Measurements from ENCODE around the gene MEF2D. TPM values are rescaled to one million over a fixed set of nuclear protein-coding genes. Genes with fewer than 3 reads are reported as not detected.

Gene MEF2D
- total RNA-seq, 1 donor from 2014 or later, result 51.0 TPM

DNA sequence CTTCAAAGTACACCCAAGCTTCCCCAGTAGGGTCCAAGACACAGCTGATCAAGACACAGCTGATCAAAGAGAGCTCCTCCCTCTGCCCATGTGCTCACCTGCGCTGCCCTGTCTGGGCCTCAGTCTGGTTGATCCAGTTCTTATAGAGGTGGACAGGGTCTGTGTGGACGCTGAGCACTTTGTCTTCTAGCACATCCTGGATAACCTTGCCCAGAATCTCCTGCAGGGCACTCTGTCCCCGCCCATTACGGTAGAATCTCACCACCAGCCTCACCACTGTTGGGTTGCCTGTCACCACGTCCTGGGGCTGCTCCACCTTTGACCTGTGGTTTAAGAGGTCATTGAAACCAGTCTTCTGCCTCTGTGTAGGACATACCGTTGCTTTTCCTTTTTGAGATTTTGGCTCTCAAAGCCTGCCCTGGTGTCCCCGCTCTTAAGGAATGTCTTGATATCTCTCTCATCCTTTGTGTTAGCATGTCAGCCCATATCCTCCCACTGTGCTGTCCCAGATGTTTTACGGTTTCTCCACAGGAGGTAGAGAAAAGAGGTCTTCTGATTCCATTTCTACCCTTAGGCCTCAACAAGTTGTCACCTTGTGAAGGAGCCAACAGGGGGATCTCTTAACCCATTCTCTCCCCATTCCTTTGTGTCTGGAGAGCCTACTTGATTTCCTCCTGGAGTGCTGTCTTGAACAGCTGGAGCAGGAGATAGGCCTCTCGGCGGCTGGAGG is 38.3 kb upstream of the MEF2D start:
- TF ChIP-seq CTCF (IDR thresholded peaks at IDR 0.05), result no peak
- Histone ChIP-seq H3K27me3 (ENCODE audit: low read depth) (no peaks in the 10 kb centered on the region), H3K36me3 (no peaks in the 10 kb centered on the region), H3K9me3 (no peaks in the 10 kb centered on the region), H3K4me3 (no peak overlapping the region), H3K27ac (no peak overlapping the region), H3K4me1 (no peaks in the 10 kb centered on the region)
- ATAC-seq, result no peak
- intact Hi-C loops (cut with DNase I), result no loop called here
- DNase-seq, result no peak

- Histone ChIP-seq H3K36me3 (no peaks in the 10 kb centered on the region), H3K27ac (no peak overlapping the region), H3K27me3 (ENCODE audit: low read depth) (no peaks in the 10 kb centered on the region), H3K4me1 (no peaks in the 10 kb centered on the region), H3K9me3 (no peaks in the 10 kb centered on the region), H3K4me3 (no peak overlapping the region)
- intact Hi-C loops (cut with DNase I), result no loop called here
- TF ChIP-seq CTCF (IDR thresholded peaks at IDR 0.05), result no peak
- ATAC-seq, result no peak
- no peak for DNase-seq
These were observed 36.5 kb upstream of the MEF2D start for GRCh38 chr1:156537027-156537426.

- intact Hi-C loops (cut with DNase I), result no loop called here
- no peaks in the 10 kb centered on the region for H3K4me1 ChIP-seq
- DNase-seq (no peak), ATAC-seq (no peak)
- no peaks in the 10 kb centered on the region for H3K36me3 ChIP-seq
- no peaks in the 10 kb centered on the region for H3K9me3 ChIP-seq
- no peak overlapping the region for H3K27ac ChIP-seq
- no peak for TF ChIP-seq CTCF (IDR thresholded peaks at IDR 0.05)
- no peaks in the 10 kb centered on the region for H3K27me3 ChIP-seq (ENCODE audit: low read depth)
- no peak overlapping the region for H3K4me3 ChIP-seq
These were observed 34.0 kb upstream of the MEF2D start for GRCh38 chr1:156534424-156535060.

GRCh38 chr1:156533568-156534220 is 33.1 kb upstream of the MEF2D start:
- Histone ChIP-seq H3K9me3 (no peaks in the 10 kb centered on the region), H3K4me1 (no peaks in the 10 kb centered on the region), H3K36me3 (no peaks in the 10 kb centered on the region), H3K27me3 (ENCODE audit: low read depth) (no peaks in the 10 kb centered on the region), H3K27ac (no peak overlapping the region), H3K4me3 (no peak overlapping the region)
- ATAC-seq (no peak), DNase-seq (no peak)
- intact Hi-C loops (cut with DNase I), result no loop called here
- no peak for TF ChIP-seq CTCF (IDR thresholded peaks at IDR 0.05)

DNA sequence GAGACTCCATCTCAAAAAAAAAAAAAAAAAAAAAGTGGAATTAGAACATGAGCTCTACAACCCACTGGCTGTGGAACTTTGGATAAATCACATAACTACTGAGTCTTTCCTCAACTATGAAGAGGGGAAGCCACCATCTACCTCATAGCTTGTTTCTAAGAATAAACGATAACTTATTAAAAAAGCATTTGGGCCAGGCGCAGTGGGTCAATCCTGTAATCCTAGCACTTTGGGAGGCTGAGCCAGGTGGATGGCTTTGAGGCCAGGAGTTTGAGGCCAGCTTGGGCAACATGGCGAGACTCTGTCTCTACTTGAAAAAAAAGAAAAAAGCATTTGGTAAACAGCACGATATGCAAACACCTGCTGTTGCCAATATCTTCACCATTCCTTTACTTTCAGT is 31.8 kb upstream of the MEF2D start:
- no peak for DNase-seq
- no peaks in the 10 kb centered on the region for H3K9me3 ChIP-seq
- no peaks in the 10 kb centered on the region for H3K27me3 ChIP-seq (ENCODE audit: low read depth)
- peaks cover 5% of the 10 kb centered on the region for H3K4me1 ChIP-seq
- H3K27ac ChIP-seq, result no peak overlapping the region
- intact Hi-C loops (cut with DNase I), result no loop called here
- ATAC-seq, result no peak
- H3K36me3 ChIP-seq, result no peaks in the 10 kb centered on the region
- no peak overlapping the region for H3K4me3 ChIP-seq
- no peak for TF ChIP-seq CTCF (IDR thresholded peaks at IDR 0.05)
